SK-N-SH treated with all-trans-retinoic acid at 6 μM for 48 hours (cell line): ENCODE data around the gene WDR46.
A peak's percentile ranks its signal among the peaks of the same experiment; 100 is the strongest.

Source experiments
- ATAC-seq: fragments of 200-7000 bp; cut with Tn5 transposase; 3 replicates; pipeline ENCODE4 v1.9.1; 2020; ENCODE audit warnings: mild to moderate bottlenecking, moderate library complexity
- BACH2 ChIP-seq: fragments of 250-450 bp; sonication (Bioruptor Pico); IDR thresholded peaks from 2 replicates; pipeline ENCODE4 v1.9.0; 2021; ENCODE audit warnings: mild to moderate bottlenecking, borderline replicate concordance
- CSDC2 ChIP-seq: fragments of 250-450 bp; sonication (Bioruptor Pico); IDR thresholded peaks from 2 replicates; pipeline ENCODE4 v1.5.0; 2020; ENCODE audit warnings: mild to moderate bottlenecking, moderate library complexity
- GLIS3 ChIP-seq: fragments of 250-450 bp; sonication (Bioruptor Pico); IDR thresholded peaks from 2 replicates; pipeline ENCODE4 v1.5.0; 2020; ENCODE audit warnings: mild to moderate bottlenecking, moderate library complexity
- OSR1 ChIP-seq: fragments of 250-450 bp; sonication (Bioruptor Pico); IDR thresholded peaks from 2 replicates; pipeline ENCODE4 v1.8.0; 2022; ENCODE audit warnings: moderate library complexity, mild to moderate bottlenecking, inconsistent platforms
- PPARA ChIP-seq: fragments of 250-450 bp; sonication (Bioruptor Pico); IDR thresholded peaks from 2 replicates; pipeline ENCODE4 v1.5.0; 2020; ENCODE audit warnings: mild to moderate bottlenecking, borderline replicate concordance
- RARB ChIP-seq: fragments of 250-450 bp; sonication (Bioruptor Pico); IDR thresholded peaks from 2 replicates; pipeline ENCODE4 v1.8.0; 2021; ENCODE audit warnings: mild to moderate bottlenecking, moderate library complexity
- SNAI2 ChIP-seq: fragments of 250-450 bp; sonication (Bioruptor Pico); IDR thresholded peaks from 2 replicates; pipeline ENCODE4 v1.5.0; 2020; ENCODE audit warnings: mild to moderate bottlenecking, moderate library complexity
- TCF4 ChIP-seq: fragments of 250-450 bp; sonication (Bioruptor Pico); IDR thresholded peaks from 2 replicates; pipeline ENCODE4 v1.8.0; 2021; ENCODE audit warnings: mild to moderate bottlenecking, moderate library complexity, borderline replicate concordance
- TOX ChIP-seq: fragments of 250-450 bp; sonication (Bioruptor Pico); IDR thresholded peaks from 2 replicates; pipeline ENCODE4 v1.8.0; 2021; ENCODE audit warnings: mild to moderate bottlenecking, moderate library complexity, borderline replicate concordance
- ZFP3 ChIP-seq: fragments of 250-450 bp; sonication (Bioruptor Pico); IDR thresholded peaks from 2 replicates; pipeline ENCODE4 v1.5.0; 2020; ENCODE audit warnings: mild to moderate bottlenecking, moderate library complexity
- ZFP30 ChIP-seq: fragments of 450-650 bp; formaldehyde crosslinking; IDR thresholded peaks from 2 replicates; pipeline ENCODE4 v1.5.0; 2022; ENCODE audit warnings: mild to moderate bottlenecking, moderate library complexity
- ZNF8 ChIP-seq: fragments of 450-650 bp; formaldehyde crosslinking; IDR thresholded peaks from 2 replicates; pipeline ENCODE4 v1.5.0; 2020; ENCODE audit warnings: mild to moderate bottlenecking, moderate library complexity
- TF ChIP-seq, protein P1 (sequence below): fragments of 250-450 bp; sonication (Bioruptor Pico); IDR thresholded peaks from 2 replicates; pipeline ENCODE4 v1.5.1; 2020; ENCODE audit warnings: low read depth, mild to moderate bottlenecking, moderate library complexity
- TF ChIP-seq, protein P2 (sequence below): fragments of 250-450 bp; sonication (Bioruptor Pico); IDR thresholded peaks from 2 replicates; pipeline ENCODE4 v1.5.1; 2021; ENCODE audit warnings: mild to moderate bottlenecking, moderate library complexity
- TF ChIP-seq, protein P3 (sequence below): fragments of 250-450 bp; sonication (Bioruptor Pico); IDR thresholded peaks from 2 replicates; pipeline ENCODE4 v1.8.0; 2020; ENCODE audit warnings: mild to moderate bottlenecking, moderate library complexity, borderline replicate concordance
- TF ChIP-seq, protein P4 (sequence below): fragments of 250-450 bp; sonication (Bioruptor Pico); IDR thresholded peaks from 2 replicates; pipeline ENCODE4 v1.8.0; 2021; ENCODE audit warnings: low read depth, mild to moderate bottlenecking, moderate library complexity, borderline replicate concordance
- TF ChIP-seq, protein P5 (sequence below): fragments of 250-450 bp; sonication (Bioruptor Pico); IDR thresholded peaks from 2 replicates; pipeline ENCODE4 v1.5.0; 2020; ENCODE audit warnings: mild to moderate bottlenecking, moderate library complexity

The WDR46 gene

DNA sequence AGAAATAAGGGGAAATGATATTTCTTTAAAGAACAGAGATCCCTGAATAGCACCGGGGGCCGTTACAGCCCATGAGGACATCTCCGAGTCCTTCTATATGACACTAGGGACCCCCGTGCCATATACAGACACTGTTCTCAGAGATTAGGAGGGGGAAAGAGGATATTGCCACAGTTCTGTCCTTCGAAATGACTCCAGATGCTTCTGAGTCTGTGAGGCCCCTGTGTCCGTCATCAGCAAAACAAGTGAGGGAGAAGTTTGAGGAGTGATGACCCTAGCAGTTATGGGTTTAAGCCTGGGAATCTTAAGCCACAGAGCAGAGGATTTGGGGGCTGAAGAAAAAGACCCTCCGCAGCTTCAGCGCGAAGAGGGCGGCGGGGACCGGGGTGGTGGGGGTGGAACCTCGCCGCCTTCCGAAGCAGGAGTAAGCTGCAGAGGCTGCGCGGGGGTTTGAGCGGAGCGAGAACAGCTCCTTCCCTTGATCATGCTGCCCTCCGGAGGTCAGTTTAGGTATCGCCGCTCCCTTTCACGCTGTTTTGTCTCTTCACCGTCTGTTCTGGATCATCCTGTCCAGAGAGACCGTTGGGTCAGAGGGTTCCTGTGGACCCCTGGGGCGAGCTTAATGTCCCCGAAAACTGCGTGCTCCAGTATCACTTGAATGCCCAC lies 40.9 kb downstream of the WDR46 start:
- TF ChIP-seq, protein P1, sequence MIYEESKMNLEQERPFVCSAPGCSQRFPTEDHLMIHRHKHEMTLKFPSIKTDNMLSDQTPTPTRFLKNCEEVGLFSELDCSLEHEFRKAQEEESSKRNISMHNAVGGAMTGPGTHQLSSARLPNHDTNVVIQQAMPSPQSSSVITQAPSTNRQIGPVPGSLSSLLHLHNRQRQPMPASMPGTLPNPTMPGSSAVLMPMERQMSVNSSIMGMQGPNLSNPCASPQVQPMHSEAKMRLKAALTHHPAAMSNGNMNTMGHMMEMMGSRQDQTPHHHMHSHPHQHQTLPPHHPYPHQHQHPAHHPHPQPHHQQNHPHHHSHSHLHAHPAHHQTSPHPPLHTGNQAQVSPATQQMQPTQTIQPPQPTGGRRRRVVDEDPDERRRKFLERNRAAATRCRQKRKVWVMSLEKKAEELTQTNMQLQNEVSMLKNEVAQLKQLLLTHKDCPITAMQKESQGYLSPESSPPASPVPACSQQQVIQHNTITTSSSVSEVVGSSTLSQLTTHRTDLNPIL (CRISPR knock-in tag) = no peak
- TF ChIP-seq TCF4 (no peak), ZNF8 (CRISPR knock-in tag) (no peak), RARB (CRISPR knock-in tag) (no peak), GLIS3 (no peak), SNAI2 (CRISPR knock-in tag) (no peak), BACH2 (CRISPR knock-in tag) (no peak), OSR1 (no peak), TOX (CRISPR knock-in tag) (no peak), ZFP3 (no peak)
- TF ChIP-seq, protein P2, sequence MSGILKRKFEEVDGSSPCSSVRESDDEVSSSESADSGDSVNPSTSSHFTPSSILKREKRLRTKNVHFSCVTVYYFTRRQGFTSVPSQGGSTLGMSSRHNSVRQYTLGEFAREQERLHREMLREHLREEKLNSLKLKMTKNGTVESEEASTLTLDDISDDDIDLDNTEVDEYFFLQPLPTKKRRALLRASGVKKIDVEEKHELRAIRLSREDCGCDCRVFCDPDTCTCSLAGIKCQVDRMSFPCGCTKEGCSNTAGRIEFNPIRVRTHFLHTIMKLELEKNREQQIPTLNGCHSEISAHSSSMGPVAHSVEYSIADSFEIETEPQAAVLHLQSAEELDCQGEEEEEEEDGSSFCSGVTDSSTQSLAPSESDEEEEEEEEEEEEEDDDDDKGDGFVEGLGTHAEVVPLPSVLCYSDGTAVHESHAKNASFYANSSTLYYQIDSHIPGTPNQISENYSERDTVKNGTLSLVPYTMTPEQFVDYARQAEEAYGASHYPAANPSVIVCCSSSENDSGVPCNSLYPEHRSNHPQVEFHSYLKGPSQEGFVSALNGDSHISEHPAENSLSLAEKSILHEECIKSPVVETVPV = no peak
- TF ChIP-seq, protein P3, sequence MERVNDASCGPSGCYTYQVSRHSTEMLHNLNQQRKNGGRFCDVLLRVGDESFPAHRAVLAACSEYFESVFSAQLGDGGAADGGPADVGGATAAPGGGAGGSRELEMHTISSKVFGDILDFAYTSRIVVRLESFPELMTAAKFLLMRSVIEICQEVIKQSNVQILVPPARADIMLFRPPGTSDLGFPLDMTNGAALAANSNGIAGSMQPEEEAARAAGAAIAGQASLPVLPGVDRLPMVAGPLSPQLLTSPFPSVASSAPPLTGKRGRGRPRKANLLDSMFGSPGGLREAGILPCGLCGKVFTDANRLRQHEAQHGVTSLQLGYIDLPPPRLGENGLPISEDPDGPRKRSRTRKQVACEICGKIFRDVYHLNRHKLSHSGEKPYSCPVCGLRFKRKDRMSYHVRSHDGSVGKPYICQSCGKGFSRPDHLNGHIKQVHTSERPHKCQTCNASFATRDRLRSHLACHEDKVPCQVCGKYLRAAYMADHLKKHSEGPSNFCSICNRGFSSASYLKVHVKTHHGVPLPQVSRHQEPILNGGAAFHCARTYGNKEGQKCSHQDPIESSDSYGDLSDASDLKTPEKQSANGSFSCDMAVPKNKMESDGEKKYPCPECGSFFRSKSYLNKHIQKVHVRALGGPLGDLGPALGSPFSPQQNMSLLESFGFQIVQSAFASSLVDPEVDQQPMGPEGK = no peak
- TF ChIP-seq, protein P4, sequence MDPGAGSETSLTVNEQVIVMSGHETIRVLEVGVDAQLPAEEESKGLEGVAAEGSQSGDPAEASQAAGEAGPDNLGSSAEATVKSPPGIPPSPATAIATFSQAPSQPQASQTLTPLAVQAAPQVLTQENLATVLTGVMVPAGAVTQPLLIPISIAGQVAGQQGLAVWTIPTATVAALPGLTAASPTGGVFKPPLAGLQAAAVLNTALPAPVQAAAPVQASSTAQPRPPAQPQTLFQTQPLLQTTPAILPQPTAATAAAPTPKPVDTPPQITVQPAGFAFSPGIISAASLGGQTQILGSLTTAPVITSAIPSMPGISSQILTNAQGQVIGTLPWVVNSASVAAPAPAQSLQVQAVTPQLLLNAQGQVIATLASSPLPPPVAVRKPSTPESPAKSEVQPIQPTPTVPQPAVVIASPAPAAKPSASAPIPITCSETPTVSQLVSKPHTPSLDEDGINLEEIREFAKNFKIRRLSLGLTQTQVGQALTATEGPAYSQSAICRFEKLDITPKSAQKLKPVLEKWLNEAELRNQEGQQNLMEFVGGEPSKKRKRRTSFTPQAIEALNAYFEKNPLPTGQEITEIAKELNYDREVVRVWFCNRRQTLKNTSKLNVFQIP = no peak
- ATAC-seq = peak; percentile 72

DNA sequence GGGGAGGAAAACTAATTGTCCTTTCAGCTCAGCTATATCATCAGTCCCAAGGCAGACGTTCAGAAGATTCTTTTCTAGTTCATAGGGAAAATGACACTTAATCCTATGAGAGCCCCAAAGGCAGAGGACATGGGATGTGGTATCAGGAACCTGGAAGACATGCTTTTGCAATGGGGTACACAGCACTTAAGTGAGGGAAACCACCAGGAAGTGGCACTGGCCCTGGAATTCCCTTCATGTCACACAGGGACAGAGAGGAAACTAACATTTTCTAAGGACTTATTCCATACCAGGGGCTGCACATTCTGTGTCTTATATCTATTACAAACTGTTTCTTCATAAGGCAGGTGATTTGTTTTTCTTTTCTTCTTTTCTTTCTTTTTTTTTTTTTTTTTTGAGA lies 45.6 kb downstream of the WDR46 start:
- ATAC-seq = no peak
- TF ChIP-seq OSR1 = no peak
- TF ChIP-seq, protein P5, sequence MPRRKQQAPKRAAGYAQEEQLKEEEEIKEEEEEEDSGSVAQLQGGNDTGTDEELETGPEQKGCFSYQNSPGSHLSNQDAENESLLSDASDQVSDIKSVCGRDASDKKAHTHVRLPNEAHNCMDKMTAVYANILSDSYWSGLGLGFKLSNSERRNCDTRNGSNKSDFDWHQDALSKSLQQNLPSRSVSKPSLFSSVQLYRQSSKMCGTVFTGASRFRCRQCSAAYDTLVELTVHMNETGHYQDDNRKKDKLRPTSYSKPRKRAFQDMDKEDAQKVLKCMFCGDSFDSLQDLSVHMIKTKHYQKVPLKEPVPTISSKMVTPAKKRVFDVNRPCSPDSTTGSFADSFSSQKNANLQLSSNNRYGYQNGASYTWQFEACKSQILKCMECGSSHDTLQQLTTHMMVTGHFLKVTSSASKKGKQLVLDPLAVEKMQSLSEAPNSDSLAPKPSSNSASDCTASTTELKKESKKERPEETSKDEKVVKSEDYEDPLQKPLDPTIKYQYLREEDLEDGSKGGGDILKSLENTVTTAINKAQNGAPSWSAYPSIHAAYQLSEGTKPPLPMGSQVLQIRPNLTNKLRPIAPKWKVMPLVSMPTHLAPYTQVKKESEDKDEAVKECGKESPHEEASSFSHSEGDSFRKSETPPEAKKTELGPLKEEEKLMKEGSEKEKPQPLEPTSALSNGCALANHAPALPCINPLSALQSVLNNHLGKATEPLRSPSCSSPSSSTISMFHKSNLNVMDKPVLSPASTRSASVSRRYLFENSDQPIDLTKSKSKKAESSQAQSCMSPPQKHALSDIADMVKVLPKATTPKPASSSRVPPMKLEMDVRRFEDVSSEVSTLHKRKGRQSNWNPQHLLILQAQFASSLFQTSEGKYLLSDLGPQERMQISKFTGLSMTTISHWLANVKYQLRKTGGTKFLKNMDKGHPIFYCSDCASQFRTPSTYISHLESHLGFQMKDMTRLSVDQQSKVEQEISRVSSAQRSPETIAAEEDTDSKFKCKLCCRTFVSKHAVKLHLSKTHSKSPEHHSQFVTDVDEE (CRISPR knock-in tag) = no peak

DNA sequence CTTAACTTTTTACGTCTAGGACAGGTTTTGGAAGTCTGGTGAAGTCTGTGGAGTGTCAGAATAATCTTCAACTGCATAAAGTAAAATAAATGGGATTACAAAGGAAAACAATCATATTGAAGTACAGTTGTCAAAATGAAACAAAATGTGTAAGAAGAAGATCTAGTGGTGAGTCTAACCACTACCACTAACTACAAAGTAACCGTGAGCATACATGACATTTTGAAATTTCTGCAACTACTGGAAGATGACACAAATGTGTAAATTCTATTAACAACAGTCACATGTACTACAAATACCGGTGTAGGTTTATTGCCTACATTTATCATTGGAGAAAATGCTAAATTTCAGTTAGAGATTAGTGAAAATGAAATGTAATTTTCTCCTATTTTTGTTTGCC lies 47.1 kb downstream of the WDR46 start:
- TF ChIP-seq, protein P5 (CRISPR knock-in tag) = no peak
- no peak for TF ChIP-seq ZFP30 (CRISPR knock-in tag)
- TF ChIP-seq, protein P2 = no peak
- no peak for TF ChIP-seq BACH2 (CRISPR knock-in tag)
- no peak for TF ChIP-seq CSDC2 (CRISPR knock-in tag)
- no peak for TF ChIP-seq PPARA (CRISPR knock-in tag)
- no peak for TF ChIP-seq TCF4
- ATAC-seq = no peak
